ENCODE results near the gene CFAP99. TPM values are rescaled to one million over a fixed set of nuclear protein-coding genes. Genes with fewer than 3 reads are reported as not detected.

The CFAP99 gene
- total RNA-seq, 2 experiments from 2014 or later, result not detected

DNA sequence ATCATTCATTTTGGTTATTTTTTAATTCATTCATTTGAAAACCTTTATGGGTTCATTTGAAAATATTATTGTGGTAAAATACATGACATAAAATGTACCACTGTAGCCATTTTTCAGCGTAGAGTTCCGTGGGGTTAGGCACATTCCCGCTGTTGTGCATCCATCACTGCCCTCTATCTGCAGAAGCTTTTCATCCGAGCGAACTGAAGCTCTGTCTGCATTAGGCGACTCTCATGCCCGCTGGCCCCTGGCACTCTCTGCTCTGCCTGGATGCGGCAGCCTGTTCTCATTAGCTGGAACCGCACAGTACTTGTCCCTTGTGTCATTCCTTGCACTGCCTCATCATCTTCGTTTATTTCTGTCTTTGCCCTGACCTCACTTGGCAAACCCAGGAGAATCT lies 17.5 kb downstream of the CFAP99 start:
- CTCF ChIA-PET, result no interaction called here
- no peak for ATAC-seq

DNA sequence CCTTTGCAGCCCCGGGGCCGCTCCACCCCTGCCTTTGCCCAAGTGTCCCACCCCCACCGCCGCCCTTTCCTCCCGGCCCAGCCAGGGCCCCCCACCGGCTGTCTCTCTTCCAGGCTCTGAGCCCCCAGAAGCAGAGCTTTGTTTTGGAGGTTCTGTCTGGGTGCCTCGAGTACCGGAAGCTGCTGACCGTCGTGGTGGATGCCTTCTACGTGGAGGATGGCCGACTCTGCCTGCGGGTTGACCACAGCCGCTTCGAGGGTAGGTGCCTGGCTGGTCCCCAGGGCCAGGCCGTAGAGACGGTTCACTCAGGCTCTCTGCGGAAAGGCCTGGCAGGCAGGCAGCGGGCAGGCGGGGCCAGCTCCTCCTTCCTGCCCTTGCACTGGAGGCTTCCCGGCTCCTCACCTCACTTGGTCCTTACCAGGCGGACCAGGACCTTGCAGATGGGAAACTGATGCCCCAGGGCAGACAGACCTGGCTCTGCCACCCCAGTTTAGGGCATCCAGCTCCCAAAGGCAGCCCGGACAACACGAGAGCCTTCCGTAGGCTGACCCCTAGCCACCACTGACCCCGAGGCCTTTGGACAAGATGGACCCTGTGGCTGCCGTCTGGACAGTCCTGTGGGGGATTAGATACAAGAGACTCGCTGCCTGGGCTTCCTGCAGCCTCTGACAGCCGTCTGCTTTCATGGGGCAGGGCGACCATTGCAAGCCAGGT lies 18.2 kb downstream of the CFAP99 start:
- ChIA-PET CTCF (no interaction called here), POLR2A (no interaction called here)
- Mint-ChIP-seq H3K27ac (no peak overlapping the region), H3K4me3 (no peak overlapping the region), H3K9me3 (ENCODE audit: insufficient read depth) (no peaks in the 10 kb centered on the region), H3K36me3 (ENCODE audit: low read depth) (no peaks in the 10 kb centered on the region), H3K27me3 (ENCODE audit: low read depth) (peaks cover 2% of the 10 kb centered on the region), H3K4me1 (ENCODE audit: low read depth) (peaks cover 5% of the 10 kb centered on the region)
- ATAC-seq (no peak), DNase-seq (no peak)

More for the DNA sequence above, 17.5 kb downstream of the CFAP99 start:
- no peaks in the 10 kb centered on the region for H3K9me3 Mint-ChIP-seq (ENCODE audit: insufficient read depth)
- H3K36me3 Mint-ChIP-seq (ENCODE audit: low read depth), result no peaks in the 10 kb centered on the region
- H3K27ac Mint-ChIP-seq, result no peak overlapping the region
- POLR2A ChIA-PET, result no interaction called here
- H3K4me3 Mint-ChIP-seq, result no peak overlapping the region
- H3K4me1 Mint-ChIP-seq (ENCODE audit: low read depth), result peaks cover under 1% of the 10 kb centered on the region
- no peak for DNase-seq
- peaks cover 5% of the 10 kb centered on the region for H3K27me3 Mint-ChIP-seq (ENCODE audit: low read depth)

GRCh38 chr4:2437475-2438215 lies 18.9 kb downstream of the CFAP99 start:
- no peak overlapping the region for H3K27ac Mint-ChIP-seq

GRCh38 chr4:2438822-2439718 lies 20.3 kb downstream of the CFAP99 start:
- no peak for DNase-seq

More at GRCh38 chr4:2437475-2438215, 18.9 kb downstream of the CFAP99 start:
- Mint-ChIP-seq H3K4me1 (ENCODE audit: low read depth) (peaks cover 5% of the 10 kb centered on the region), H3K27me3 (ENCODE audit: low read depth) (no peaks in the 10 kb centered on the region), H3K9me3 (ENCODE audit: insufficient read depth) (no peaks in the 10 kb centered on the region), H3K36me3 (ENCODE audit: low read depth) (no peaks in the 10 kb centered on the region), H3K4me3 (no peak overlapping the region)
- ATAC-seq (no peak), DNase-seq (no peak)
- ChIA-PET CTCF (no interaction called here), POLR2A (no interaction called here)

GRCh38 chr4:2441393-2442174 lies 22.8 kb downstream of the CFAP99 start:
- ChIA-PET CTCF (interaction anchor here (0.6 to 3.1 kb wide), 23 partner anchors 8 to 233 kb away, joined by 3 to 23 read pairs (median 4); no protein-coding TSS in a partner anchor), POLR2A (interaction anchor here (0.6 to 0.7 kb wide), 2 partner anchors 28 to 201 kb away, joined by 3 to 4 read pairs; no protein-coding TSS in a partner anchor)
- Mint-ChIP-seq H3K9me3 (ENCODE audit: insufficient read depth) (no peaks in the 10 kb centered on the region), H3K4me3 (no peak overlapping the region), H3K36me3 (ENCODE audit: low read depth) (no peaks in the 10 kb centered on the region), H3K27me3 (ENCODE audit: low read depth) (no peaks in the 10 kb centered on the region), H3K4me1 (ENCODE audit: low read depth) (peaks cover 5% of the 10 kb centered on the region), H3K27ac (no peak overlapping the region)
- DNase-seq (peak; percentile 85), ATAC-seq (peak; percentile 97)

More at GRCh38 chr4:2438822-2439718, 20.3 kb downstream of the CFAP99 start:
- ChIA-PET CTCF (no interaction called here), POLR2A (no interaction called here)
- ATAC-seq, result no peak
- no peak overlapping the region for H3K4me3 Mint-ChIP-seq
- H3K36me3 Mint-ChIP-seq (ENCODE audit: low read depth), result no peaks in the 10 kb centered on the region
- no peak overlapping the region for H3K27ac Mint-ChIP-seq
- H3K27me3 Mint-ChIP-seq (ENCODE audit: low read depth), result no peaks in the 10 kb centered on the region
- H3K9me3 Mint-ChIP-seq (ENCODE audit: insufficient read depth), result no peaks in the 10 kb centered on the region
- peaks cover 5% of the 10 kb centered on the region for H3K4me1 Mint-ChIP-seq (ENCODE audit: low read depth)

DNA sequence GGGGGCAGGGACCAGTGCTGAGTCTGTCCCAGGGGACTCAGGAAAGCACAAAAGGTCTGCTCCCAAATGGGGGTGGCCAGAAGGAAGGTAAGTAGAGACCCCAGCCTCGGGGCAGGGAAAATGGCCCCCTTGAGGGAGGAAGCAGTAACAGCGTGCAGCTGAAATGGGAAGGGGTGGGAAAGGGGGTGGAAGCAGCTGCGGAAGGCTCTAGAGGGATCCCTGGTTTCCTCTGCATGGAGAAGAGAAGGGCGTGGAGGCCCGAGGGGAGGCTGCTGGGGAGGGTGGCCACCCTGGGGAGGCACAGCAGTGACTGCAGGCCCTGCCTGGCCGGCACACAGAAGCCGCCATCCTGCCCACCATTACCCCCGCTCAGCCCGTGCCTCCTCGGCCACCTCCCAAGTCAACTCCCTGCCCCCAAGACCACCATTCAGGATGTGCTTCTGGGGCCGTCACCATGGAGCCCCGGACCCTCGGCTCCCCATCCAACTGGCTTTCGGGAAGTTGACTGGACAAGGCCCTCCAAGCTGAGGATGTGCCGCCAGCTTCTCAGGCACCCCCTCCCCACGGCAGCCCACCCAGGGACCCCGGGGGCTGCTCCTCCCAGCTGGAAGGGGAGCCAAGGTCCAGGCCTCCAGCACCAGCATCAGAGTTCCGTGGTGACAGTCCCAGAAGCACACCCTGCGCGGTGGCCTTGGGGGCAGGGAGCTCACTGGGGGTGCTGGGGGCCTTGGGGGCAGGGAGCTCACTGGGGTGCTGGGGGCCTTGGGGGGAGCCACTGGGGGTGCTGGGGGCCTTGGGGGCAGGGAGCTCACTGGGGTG lies 23.6 kb downstream of the CFAP99 start:
- ATAC-seq (no peak), DNase-seq (no peak)
- H3K27ac Mint-ChIP-seq, result no peak overlapping the region
- H3K27me3 Mint-ChIP-seq (ENCODE audit: low read depth), result no peaks in the 10 kb centered on the region
- H3K36me3 Mint-ChIP-seq (ENCODE audit: low read depth), result no peaks in the 10 kb centered on the region
- peaks cover 5% of the 10 kb centered on the region for H3K4me1 Mint-ChIP-seq (ENCODE audit: low read depth)
- ChIA-PET POLR2A (interaction anchor here (0.6 to 1.0 kb wide), 3 partner anchors 29 to 202 kb away, joined by 3 to 4 read pairs (median 3); no protein-coding TSS in a partner anchor), CTCF (interaction anchor here (0.9 to 3.1 kb wide), 17 partner anchors 8 to 233 kb away, joined by 3 to 23 read pairs (median 4); no protein-coding TSS in a partner anchor)
- no peaks in the 10 kb centered on the region for H3K9me3 Mint-ChIP-seq (ENCODE audit: insufficient read depth)
- no peak overlapping the region for H3K4me3 Mint-ChIP-seq

GRCh38 chr4:2443061-2443730 lies 24.4 kb downstream of the CFAP99 start:
- no peaks in the 10 kb centered on the region for H3K9me3 Mint-ChIP-seq (ENCODE audit: insufficient read depth)
- ATAC-seq (no peak), DNase-seq (no peak)
- no peak overlapping the region for H3K4me3 Mint-ChIP-seq
- CTCF ChIA-PET, result interaction anchor here (0.9 to 3.1 kb wide), 3 partner anchors 21 to 223 kb away, joined by 3 to 23 read pairs (median 4); no protein-coding TSS in a partner anchor
- no peak overlapping the region for H3K27ac Mint-ChIP-seq
- H3K4me1 Mint-ChIP-seq (ENCODE audit: low read depth), result peaks cover 5% of the 10 kb centered on the region
- POLR2A ChIA-PET, result interaction anchor here (1.0 kb wide), 1 partner anchor 31 kb away, joined by 3 read pairs; no protein-coding TSS in a partner anchor
- H3K36me3 Mint-ChIP-seq (ENCODE audit: low read depth), result no peaks in the 10 kb centered on the region
- no peaks in the 10 kb centered on the region for H3K27me3 Mint-ChIP-seq (ENCODE audit: low read depth)

DNA sequence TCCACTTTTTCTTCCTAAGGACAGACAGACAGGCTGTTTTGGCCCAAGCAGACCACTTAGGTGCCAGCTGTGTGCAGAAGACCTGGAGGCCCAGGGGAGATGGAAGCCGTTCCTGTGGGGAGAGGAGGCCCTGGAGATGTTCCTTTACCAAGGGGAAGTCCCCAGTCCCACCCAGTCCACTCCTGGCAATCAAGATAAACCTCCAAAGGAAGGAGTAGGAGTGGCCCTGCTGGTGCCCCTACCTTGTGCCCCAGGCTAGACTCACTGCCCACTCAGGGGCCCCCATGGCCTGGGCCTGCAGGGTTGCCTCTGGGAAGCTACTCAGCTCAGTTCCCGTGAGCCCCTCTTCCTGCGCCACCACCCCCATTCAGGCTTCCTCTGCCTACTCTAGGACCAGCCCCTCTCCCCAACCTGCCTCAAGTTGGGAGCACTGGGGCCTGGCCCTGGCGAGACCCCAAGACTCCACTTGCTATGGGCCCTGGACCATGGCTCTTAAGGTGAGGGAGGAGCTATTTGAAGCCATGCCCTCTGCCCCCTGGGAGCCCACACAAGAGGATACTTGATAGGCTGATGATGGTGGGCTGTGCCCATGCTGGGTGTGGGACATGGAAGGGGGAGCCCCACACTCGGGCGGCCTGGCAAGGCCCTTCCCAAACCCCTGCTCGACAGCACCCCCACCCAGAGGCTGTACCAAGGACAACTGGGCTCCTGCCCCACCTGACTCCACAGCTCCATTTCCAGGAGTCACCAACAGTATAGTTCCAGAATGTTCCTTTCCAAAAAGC lies 25.4 kb downstream of the CFAP99 start:
- ATAC-seq, result no peak
- Mint-ChIP-seq H3K9me3 (ENCODE audit: insufficient read depth) (no peaks in the 10 kb centered on the region), H3K27me3 (ENCODE audit: low read depth) (no peaks in the 10 kb centered on the region), H3K36me3 (ENCODE audit: low read depth) (no peaks in the 10 kb centered on the region), H3K27ac (peak overlapping the region; percentile 20), H3K4me1 (ENCODE audit: low read depth) (peaks cover 5% of the 10 kb centered on the region), H3K4me3 (no peak overlapping the region)
- ChIA-PET CTCF (interaction anchor here (1.9 kb wide), 1 partner anchor 224 kb away, joined by 5 read pairs; no protein-coding TSS in a partner anchor), POLR2A (no interaction called here)
- no peak for DNase-seq

DNA sequence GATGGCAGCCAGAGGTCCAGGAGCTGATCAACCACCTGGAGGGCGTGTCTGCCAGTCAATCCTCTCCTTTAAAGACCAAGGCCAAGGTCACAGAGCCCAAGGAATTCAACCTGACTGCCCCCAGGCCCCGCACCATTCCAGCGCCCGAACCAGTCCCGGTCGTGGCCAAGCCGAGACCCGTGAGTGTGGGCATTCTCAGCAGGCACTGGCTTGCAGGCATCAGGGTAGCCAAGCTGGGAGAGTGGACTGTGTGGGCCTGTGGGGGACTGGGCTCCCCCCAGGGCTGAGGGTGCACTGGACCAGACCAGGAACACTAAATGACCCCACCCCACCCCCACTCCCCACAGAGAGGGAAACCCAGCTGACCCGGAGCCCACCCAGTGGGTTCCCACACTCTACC lies 26.4 kb downstream of the CFAP99 start:
- Mint-ChIP-seq H3K4me3 (no peak overlapping the region), H3K9me3 (ENCODE audit: insufficient read depth) (no peaks in the 10 kb centered on the region), H3K36me3 (ENCODE audit: low read depth) (no peaks in the 10 kb centered on the region), H3K27me3 (ENCODE audit: low read depth) (no peaks in the 10 kb centered on the region), H3K4me1 (ENCODE audit: low read depth) (peaks cover 5% of the 10 kb centered on the region), H3K27ac (no peak overlapping the region)
- ChIA-PET POLR2A (no interaction called here), CTCF (interaction anchor here (1.9 kb wide), 1 partner anchor 225 kb away, joined by 5 read pairs; no protein-coding TSS in a partner anchor)
- ATAC-seq (no peak), DNase-seq (no peak)
